Panc1 (cell line): Measurements from ENCODE around the gene PAXIP1.

Source experiments
- POLR2AphosphoS5 ChIP-seq: IDR thresholded peaks from 2 replicates; pipeline ENCODE4 v1.6.1; 2012; ENCODE audit warnings: mild to moderate bottlenecking, low read depth, low read length, moderate library complexity
- TF ChIP-seq, protein P1 (sequence below), 2 experiments: IDR thresholded peaks; 2 replicates each; pipeline ENCODE4 v1.6.1; 2011 to 2012; ENCODE audit warnings: low read depth in 2 of 2, control low read depth in 1 of 2, low read length in 1 of 2, mild to moderate bottlenecking in 1 of 2, moderate library complexity in 1 of 2; ENCODE audit not compliant: insufficient read depth in 1 of 2
- TF ChIP-seq, protein P2 (sequence below): fragments of 450-650 bp; IDR thresholded peaks from 2 replicates; pipeline ENCODE4 v1.5.1; 2017; ENCODE audit warnings: mild to moderate bottlenecking

DNA sequence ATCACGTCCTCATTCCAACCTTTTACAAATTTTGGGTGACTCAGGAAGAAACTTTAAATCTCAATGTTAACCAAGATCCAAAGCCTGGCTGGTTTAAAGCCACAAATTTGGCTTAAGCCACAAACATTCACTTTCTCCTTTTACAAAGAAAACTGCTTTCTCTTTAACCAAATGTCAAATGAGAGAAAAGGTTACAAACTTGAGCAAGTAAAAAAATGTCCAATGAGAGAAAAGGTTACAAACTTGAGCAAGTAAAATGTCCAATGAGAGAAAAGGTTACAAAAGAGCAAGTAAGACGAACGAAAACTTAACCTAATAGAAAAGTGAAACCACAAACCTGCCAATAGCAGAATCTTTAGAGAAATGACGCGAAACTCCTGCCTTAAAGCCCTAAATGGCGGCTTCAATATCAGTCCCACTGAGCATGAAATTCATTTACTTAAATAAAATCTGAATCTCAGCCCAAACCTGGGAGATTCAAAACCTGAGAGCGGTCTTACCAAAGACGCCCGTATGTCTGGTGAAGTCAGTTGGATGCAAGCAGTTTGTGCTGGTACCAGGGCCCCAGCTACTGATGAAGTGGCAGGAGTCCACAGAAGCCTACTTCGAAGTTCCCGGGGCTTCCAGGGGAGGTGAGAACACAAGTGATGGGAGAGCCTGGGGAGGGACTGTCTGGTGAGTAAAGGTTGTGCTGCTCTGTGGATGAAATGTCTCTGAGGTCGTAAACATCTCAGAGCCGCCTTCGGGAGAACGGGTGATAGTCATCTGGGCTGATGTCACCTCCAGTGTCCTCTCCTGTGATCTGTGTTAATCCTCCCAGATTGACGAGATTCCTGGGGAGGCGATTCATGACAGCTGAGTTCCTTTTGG is 74.6 kb downstream of the PAXIP1 start:
- TF ChIP-seq, protein P1, sequence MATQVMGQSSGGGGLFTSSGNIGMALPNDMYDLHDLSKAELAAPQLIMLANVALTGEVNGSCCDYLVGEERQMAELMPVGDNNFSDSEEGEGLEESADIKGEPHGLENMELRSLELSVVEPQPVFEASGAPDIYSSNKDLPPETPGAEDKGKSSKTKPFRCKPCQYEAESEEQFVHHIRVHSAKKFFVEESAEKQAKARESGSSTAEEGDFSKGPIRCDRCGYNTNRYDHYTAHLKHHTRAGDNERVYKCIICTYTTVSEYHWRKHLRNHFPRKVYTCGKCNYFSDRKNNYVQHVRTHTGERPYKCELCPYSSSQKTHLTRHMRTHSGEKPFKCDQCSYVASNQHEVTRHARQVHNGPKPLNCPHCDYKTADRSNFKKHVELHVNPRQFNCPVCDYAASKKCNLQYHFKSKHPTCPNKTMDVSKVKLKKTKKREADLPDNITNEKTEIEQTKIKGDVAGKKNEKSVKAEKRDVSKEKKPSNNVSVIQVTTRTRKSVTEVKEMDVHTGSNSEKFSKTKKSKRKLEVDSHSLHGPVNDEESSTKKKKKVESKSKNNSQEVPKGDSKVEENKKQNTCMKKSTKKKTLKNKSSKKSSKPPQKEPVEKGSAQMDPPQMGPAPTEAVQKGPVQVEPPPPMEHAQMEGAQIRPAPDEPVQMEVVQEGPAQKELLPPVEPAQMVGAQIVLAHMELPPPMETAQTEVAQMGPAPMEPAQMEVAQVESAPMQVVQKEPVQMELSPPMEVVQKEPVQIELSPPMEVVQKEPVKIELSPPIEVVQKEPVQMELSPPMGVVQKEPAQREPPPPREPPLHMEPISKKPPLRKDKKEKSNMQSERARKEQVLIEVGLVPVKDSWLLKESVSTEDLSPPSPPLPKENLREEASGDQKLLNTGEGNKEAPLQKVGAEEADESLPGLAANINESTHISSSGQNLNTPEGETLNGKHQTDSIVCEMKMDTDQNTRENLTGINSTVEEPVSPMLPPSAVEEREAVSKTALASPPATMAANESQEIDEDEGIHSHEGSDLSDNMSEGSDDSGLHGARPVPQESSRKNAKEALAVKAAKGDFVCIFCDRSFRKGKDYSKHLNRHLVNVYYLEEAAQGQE (IDR thresholded peaks at IDR 0.05; ENCODE audit: insufficient read depth in 1 of 2, low read depth in 2 of 2, low read length in 1 of 2): no peak
- TF ChIP-seq, protein P2, sequence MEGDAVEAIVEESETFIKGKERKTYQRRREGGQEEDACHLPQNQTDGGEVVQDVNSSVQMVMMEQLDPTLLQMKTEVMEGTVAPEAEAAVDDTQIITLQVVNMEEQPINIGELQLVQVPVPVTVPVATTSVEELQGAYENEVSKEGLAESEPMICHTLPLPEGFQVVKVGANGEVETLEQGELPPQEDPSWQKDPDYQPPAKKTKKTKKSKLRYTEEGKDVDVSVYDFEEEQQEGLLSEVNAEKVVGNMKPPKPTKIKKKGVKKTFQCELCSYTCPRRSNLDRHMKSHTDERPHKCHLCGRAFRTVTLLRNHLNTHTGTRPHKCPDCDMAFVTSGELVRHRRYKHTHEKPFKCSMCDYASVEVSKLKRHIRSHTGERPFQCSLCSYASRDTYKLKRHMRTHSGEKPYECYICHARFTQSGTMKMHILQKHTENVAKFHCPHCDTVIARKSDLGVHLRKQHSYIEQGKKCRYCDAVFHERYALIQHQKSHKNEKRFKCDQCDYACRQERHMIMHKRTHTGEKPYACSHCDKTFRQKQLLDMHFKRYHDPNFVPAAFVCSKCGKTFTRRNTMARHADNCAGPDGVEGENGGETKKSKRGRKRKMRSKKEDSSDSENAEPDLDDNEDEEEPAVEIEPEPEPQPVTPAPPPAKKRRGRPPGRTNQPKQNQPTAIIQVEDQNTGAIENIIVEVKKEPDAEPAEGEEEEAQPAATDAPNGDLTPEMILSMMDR: no peak
- TF ChIP-seq POLR2AphosphoS5: no peak
